Epithelial cell of proximal tubule (primary cell): ENCODE measurements around the gene PCGF2. TPM values are rescaled to one million over a fixed set of nuclear protein-coding genes. Genes with fewer than 3 reads are reported as not detected.
A peak's percentile ranks its signal among the peaks of the same experiment; 100 is the strongest.

ENCODE experiments used
- DNase-seq: peaks from one replicate; pipeline ENCODE4 v3.0.0-alpha.2; 2011; ENCODE audit warnings: low read depth
- H3K4me3 ChIP-seq: 2 replicates; pipeline ENCODE4 v1.5.1; 2011; ENCODE audit warnings: low read depth, mild to moderate bottlenecking, low read length
- total RNA-seq: library from RNA; depleted of rRNA; stranded (reverse); fragments of >200 nt; gene quantifications from 2 replicates; pipeline ENCODE4 v1.2.3, GENCODE V29; 2015
- TF ChIP-seq, protein P1 (sequence below): conservative IDR thresholded peaks from 2 replicates; pipeline ENCODE4 v1.5.1; 2012; ENCODE audit warnings: low read depth, mild to moderate bottlenecking, low read length

PCGF2 gene
- total RNA-seq, 1 donor from 2014 or later: 7.6 TPM

DNA sequence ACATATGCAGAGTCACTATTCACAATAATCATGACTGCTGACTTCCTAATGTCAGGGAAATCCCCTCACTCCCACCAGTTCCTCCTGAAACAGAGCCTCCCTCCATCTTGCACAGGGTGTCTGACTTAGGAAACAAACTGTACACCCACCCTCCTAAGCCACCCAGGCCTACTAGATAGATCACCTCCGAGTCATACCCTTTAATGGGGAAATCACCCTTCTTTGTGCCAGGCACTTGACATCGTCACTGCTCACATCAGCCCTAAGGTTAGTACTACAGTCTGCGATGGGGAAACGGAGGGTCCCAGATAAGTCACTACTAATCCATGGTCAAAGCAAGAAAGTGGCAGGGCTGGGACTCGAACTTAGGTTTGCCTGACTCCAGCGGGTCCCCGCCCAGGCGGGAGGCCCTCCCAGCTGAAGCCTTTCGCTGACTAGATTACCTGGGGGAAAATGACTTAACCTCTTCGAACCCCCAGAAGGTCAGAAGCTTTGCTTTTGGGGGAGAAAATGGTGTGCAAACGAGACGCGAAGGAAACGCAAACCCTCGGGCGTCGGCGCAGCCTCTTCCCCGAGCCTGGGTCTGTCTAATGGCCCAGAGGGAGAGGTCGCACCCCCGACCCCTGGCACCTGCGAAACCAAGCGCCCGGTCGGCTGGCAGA is 46.5 kb downstream of the PCGF2 start:
- DNase-seq: no peak
- TF ChIP-seq, protein P1, sequence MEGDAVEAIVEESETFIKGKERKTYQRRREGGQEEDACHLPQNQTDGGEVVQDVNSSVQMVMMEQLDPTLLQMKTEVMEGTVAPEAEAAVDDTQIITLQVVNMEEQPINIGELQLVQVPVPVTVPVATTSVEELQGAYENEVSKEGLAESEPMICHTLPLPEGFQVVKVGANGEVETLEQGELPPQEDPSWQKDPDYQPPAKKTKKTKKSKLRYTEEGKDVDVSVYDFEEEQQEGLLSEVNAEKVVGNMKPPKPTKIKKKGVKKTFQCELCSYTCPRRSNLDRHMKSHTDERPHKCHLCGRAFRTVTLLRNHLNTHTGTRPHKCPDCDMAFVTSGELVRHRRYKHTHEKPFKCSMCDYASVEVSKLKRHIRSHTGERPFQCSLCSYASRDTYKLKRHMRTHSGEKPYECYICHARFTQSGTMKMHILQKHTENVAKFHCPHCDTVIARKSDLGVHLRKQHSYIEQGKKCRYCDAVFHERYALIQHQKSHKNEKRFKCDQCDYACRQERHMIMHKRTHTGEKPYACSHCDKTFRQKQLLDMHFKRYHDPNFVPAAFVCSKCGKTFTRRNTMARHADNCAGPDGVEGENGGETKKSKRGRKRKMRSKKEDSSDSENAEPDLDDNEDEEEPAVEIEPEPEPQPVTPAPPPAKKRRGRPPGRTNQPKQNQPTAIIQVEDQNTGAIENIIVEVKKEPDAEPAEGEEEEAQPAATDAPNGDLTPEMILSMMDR: no peak
- H3K4me3 ChIP-seq: peak overlapping the region; percentile 95

DNA sequence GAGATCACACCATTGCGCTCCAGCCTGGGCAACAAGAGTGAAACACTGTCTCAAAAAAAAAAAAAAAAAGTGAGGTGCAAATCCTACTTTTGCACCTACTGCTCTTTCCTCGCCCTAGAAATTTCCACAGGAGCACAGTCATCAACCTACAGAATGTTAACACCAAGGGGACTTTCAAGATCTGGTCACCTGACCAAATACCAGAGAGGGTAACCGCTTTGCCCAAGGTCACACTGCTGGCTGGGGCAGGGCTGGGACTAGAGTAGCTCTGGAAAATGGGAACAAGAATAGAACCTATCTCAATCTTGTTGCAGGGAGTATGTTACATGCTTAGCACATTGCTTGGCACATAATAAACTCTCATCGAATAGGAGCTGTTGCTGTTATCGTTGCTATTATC is 49.4 kb downstream of the PCGF2 start:
- no peak for DNase-seq

DNA sequence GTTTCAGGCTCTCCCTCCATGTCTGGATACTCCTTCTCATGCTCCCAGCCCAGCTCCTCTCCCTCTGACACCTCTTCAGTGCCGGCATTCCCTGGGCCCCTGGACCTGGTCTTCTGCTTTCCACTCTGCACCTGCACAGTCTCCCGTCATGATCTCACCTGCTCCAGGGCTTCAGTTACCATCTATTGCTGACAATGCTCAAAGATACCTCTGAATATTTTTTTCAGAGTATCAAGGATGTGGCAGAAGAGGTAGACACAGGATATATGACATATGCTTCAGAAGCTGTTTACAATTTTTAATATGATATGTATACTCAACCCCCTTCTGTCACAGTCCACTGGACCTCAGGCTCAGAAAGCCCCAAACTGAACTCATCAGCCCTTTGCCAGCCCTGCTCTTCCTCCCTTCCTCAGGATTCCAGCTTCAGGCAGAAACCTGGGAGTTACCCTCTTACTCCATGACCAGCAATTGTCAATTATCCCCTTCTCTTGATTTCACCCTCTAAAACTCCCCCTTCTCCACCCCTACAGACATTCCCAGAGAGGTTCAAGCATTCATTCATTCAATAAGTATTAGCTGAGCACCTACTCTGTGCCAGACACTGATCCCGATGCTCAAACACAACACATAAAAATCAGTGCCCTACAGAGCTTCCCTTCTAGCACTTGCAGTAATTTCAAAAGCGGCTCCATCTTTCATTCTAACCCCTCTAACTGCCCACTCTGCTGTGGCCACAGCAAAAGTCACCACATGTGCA is 50.9 kb downstream of the PCGF2 start:
- DNase-seq: no peak
- TF ChIP-seq, protein P1: no peak
- H3K4me3 ChIP-seq: no peak overlapping the region

More for the DNA sequence above, 49.4 kb downstream of the PCGF2 start:
- TF ChIP-seq, protein P1: no peak
- H3K4me3 ChIP-seq: no peak overlapping the region

DNA sequence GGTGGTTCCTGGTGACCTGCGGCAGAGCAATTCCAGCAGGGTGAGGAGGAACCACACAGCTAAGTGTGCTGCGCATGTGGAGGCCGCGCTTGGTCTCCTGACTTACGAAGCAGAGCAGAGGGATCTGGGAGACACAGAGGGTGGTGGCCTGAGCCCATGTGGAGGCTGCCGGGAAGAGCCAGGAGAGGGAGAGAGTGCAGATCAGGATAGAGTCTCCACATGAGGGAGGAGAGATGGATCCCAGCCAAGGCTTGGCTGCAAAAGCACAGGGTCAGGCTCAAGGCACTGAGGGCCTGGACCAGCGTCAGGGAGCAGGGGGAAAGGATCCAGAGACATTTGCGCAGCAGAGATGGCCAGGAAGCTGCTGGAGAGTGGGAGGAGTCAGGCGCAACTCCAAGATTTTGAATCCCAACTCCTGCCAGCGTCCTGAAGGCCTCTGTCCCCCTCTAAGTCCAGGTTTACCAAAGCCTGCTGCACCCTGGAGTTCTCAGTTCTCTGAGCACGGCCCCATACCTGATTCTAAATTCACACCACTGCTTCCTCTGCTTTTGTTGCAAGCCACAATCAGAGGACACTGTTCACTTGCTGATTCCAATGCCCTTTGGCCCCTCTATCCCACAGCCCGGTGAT is 54.3 kb downstream of the PCGF2 start:
- H3K4me3 ChIP-seq: no peak overlapping the region
- TF ChIP-seq, protein P1: no peak
- no peak for DNase-seq

DNA sequence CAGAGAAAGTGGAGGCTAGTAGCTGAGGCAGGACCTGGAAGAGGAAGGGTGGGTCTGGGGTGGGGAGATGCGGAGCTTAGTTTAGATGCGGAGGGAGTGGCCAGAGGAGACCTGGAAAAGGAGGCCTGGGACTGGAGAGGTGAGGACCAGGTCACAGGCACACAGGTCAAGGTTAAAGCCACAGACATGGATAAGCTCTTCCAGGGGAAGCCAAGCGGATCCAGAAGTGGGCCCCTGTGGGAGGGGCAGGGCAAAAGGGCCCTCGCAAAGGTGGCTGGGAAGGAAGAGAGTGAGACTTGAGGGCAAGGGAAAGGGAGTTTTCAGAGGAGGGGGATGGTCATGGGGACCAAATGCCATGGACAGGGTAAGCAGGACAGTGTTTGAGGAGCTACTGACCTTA is 57.0 kb downstream of the PCGF2 start:
- H3K4me3 ChIP-seq: no peak overlapping the region
- no peak for DNase-seq
- TF ChIP-seq, protein P1: no peak

DNA sequence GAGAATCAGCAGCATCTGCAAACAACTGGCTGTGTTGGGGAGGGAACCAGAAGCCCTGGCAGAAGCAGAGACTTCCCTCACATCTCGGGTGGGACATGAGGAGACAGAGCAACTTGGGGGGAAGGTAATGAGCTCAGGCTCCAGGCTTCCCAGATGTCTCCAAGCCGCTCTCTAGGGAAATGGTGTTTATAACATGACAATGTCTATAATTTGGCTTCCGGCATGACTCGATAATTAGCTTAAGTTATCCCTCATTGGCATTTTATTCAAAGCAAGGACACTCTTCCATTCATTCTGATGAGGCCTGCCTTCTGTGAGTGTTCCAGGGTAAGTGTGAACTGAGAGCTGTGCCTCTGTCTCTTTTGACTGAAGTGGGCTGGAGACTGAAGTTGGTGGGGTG is 57.8 kb downstream of the PCGF2 start:
- TF ChIP-seq, protein P1: no peak
- no peak for DNase-seq
- no peak overlapping the region for H3K4me3 ChIP-seq
